Measurements from ENCODE around the gene UGT1A7.

DNA sequence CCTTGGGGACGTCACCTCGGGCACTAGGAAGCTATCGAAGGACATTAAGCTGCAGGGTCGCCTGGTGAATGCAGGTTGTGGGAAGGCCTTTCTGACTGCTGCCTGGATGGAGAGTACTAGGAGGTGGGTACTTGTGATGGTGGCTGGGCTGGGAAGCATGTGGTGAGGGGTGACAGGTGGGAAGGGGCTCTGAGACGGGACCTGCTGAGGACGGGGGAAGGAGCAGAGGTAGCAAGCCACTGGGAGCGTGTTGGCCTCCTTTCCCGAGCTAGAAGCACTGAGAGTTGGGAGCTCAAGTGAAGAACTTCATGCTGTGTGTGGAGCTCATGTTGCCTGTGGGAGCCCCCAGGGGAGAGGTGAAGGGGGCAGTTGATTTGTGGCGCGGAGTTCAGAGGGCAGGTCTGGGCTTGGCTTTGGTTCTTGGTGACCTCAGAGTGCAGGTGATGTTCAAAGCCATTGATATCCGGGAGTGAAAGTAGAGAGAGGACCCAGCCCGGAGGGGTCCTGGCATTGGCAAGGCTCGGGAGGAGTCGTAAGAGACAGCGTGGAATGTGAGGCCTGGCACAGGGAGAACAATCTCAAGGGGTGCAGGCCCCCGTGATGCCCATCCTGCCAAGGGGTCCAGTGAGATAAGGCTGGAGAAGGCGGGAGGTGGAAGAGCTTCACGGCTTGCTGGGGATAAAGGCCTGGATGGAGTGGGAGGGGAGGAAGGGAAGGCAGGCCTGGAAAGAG is 109.6 kb downstream of the UGT1A7 start:
- no peak for TF ChIP-seq CTCF (IDR thresholded peaks at IDR 0.05)
- TF ChIP-seq POLR2A (IDR thresholded peaks at IDR 0.05) = no peak

Measured in right lobe of liver (tissue), 4 donors.